GM18861 (cell line): ENCODE data around the gene HCCS.

ENCODE experiments used
- ATAC-seq: cut with Tn5 transposase; IDR thresholded peaks from one replicate; pipeline ENCODE4 v1.9.1; 2021; ENCODE audit not compliant: unreplicated experiment

HCCS gene

DNA sequence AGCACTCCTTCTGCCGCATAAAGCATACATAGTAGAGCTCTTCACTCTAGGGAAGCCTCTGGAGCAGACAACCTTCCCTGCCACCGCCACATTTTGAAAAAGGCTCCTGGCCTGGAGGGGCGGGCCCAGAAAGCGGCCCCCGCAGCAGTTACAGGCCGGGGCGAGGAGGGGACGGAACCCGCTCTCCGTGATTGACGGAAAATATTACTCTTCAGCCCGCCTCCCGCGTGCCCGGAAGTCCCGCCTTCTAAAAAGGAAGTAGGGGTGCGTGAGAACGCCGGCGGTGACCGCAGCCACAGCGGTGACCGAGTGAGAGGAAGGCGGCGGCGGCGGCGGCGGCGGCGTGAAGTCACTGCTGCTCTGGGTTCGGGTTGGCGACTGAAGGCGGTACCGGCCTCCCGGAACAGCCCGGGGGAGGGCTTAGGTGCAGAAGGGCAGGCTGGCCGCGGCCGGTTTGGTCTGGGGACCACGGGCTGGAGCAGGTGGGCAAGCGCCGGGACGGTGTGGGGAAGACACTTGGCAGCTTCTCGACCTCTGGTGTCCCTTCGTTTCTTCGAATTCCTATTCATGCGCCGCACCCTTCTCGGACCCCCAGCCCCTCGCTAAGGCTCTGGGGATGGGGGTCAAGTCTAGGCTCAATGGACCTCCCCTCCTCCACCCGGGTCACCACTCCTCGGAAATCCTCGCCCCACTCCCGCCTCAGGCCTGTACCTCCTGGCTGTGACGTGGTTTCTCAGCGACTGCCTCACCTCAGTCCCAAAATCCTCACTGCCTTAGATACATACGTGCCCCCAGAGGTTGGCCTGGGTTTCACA is at the start of gene HCCS:
TSS of gene HCCS (plus strand) at position 296 of the 815 bp plus-strand sequence. CDS start 729 bp downstream, outside the sequence.
- peak; percentile 83 for ATAC-seq

DNA sequence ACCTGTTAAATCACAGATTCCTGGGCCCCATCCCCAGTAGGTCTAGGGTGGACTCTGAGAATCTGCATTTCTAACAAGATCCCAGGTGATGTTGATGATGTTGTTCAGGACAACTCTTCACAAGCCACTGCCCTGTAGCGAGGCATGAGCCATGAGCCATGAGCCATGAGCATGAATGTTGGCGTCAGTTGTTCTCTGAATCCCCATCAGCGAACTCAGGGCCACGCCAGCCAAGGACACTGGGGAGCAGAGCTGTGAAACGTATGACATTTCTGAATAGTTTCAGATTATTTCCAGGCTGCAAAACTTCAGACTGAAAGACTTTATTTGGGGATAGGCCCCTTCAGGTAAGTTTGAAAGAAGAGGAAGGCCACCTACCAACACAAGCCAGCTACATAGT is 46.9 kb upstream of the HCCS start:
- ATAC-seq = no peak

DNA sequence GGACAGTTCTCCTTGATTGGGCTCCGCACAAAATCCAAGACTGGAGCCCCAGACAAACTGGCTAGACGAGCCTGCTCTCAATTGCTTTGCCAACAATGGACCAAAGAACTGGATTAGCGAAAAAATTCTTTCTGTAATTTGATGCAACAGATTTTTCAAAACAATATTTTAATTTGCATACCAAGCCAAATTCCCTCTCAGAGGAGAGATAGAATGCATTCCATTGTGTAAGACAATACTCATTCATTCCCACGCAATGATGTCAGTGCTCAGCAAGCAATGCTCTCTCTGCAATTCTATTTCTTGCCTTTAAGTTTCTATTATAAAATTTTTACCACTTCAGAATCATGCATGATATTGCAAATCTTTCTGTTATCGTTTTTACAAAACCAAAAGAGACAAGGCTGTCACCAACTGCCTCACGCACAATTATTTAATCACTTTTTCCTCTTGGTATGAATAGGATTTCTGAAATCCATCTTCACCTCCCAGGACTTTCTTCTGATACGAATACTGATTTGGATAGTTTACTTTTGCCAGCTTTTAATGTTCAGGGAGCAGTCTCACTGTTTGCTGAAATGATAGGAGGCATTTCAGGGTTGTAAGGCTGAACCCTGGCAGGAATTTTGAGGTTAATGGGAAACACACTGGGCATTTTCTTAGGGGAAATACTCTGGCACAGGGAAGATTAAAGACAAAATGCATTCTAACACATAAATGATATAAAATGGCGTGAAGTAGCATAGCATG is 46.1 kb upstream of the HCCS start:
- no peak for ATAC-seq

DNA sequence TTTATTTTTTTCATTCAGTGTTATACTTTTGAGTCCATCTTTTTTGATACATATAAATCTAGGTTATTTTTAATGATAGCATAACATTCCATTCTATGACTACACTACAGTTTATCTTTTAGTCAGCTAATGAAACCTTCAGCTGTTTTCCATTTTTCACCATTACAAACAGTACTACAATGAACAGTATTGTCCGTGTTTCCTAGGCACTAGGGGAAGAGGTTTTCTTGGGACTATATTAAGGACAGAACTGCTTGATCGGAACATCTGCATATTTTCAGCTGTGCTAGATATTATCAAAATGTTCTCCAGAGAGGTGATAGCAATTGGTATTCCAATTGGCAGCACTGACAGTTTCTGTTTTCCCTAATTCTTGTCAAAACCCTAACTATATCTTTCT is 44.3 kb upstream of the HCCS start:
- no peak for ATAC-seq

- ATAC-seq = no peak
These were observed 37.8 kb upstream of the HCCS start for GRCh38 chrX:11073381-11073780.

DNA sequence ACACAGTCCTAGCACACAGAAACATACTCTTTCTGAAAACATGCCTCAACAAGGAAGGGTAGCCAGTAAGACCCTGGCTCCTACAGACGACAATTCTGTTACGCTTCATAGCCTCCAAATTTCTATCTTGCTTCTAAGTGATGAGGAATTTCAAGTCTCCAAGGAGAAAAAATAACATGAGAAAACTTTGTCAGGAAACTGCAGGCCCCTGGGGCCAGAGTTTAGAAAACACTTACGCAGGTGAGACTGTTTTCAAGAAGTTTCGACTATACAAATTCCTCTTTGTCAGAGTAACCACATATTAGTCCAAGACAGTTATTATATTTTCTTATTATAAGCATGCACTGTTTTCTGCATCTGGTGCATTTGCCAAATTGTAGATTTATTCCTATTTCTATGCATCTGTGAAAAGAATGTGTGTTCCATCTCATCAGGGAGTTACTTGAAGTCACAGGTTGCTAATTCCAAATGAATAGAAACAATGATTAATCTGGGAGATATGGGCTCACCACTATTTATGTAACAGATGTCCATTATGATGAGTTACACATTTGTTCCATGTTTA is 30.3 kb upstream of the HCCS start:
- ATAC-seq = no peak

DNA sequence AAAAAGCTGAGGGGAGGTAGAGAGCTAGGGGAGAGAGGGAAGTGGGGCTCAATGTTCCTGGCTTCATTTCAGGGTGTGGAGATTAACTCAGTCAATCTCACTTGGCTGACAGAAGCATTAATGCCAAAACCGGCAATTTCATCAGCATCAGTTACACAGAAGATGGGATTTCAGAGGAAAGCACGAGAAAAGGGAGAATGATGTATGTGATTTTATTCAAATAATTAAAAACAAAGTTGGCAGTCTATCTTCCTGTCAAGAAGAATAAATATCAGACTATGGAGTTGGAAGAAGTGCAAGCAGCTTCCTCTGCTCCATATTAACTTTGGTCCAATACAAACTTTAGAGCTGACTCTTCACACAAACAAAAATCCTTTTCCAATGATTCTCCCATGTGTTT is 29.6 kb upstream of the HCCS start:
- no peak for ATAC-seq

- no peak for ATAC-seq
These were observed 25.8 kb upstream of the HCCS start for GRCh38 chrX:11085305-11085704.

DNA sequence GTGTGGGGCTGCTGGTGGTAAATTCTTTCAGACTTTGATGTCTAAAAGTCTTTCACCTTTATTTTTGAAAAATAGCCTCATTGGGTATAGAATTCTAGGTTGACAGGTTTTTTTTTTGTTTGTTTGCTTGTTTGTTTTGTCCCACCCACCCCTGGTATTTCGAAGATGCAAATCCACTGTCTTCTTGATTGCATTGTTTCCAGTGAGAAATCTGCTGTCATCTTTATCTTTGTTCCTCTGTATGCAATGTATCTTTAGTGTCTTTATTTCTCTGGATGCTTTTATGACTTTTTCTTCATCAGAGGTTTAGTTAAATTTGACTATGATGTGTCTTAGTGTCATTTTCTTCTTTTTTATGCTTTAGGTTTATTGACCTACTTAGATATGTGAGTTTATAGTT is 21.3 kb upstream of the HCCS start:
- no peak for ATAC-seq

DNA sequence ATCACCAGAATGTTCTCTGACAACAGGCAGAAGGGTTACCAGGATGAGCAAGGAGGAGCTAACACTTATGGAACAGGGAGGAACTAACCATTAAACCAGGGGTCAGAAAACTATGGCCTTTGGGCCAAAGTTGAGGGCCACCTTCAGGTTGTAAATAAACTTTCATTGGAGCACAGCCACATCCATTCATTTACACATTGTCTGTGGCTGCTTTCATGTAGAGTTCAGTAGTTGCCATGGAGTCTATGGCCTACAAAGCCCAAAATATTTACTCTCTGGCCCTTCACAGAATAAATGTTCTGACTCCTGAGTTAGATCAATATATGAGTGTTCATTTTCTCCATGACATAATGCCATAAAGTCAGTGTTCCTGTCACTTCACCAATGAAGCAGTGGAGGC is 13.2 kb upstream of the HCCS start:
- no peak for ATAC-seq

- no peak for ATAC-seq
These were observed 11.7 kb upstream of the HCCS start for GRCh38 chrX:11099465-11099864.

GRCh38 chrX:11100281-11101035 is 10.7 kb upstream of the HCCS start:
- no peak for ATAC-seq

- no peak for ATAC-seq
These were observed 8.1 kb upstream of the HCCS start for GRCh38 chrX:11103006-11103405.

DNA sequence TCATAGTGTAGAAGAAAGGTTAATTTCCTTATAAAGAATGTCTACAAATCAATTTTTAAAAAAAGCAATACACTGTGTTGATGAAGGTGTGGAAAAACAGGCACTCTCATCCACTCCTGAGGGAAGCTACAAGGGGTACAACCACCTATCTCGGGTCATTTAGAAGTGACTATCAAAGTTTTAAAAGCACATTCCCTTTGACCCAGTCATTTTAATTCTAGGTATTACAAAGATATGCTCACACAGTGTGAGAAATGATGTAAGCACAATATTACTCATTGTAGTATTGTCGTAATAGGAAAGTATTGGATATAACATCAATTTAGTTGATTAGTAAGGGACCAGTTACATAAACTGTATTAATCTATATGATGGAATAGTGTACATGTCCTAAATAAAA is 7.4 kb upstream of the HCCS start:
- ATAC-seq = no peak

GRCh38 chrX:11105080-11105479 is 6.1 kb upstream of the HCCS start:
- ATAC-seq = no peak

GRCh38 chrX:11108253-11108941 is 2.7 kb upstream of the HCCS start:
- ATAC-seq = no peak

- ATAC-seq = no peak
These were observed 1.2 kb upstream of the HCCS start for GRCh38 chrX:11109968-11110367.

- no peak for ATAC-seq
These were observed 815 bp downstream of the HCCS start for GRCh38 chrX:11111947-11112346.

DNA sequence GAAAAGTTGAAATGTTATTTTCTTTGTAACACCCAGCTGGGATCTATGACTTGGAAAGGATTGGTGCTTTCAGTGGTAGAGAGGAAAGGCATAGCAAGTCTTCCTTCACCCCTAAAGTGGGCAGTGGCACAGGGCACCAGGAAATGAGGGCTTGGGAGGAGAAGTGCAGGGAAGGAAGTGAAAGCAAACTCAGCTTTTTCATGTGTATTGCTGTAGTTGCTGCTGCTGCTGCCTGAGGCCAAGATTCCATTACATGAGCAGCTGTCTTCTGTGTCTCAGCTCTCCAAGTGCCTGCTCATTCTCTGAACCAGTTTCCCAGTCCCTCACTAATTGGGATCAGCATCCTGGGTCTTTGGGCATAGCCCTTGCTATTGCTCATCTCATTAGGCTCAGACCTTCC is 2.6 kb downstream of the HCCS start:
- ATAC-seq = no peak

DNA sequence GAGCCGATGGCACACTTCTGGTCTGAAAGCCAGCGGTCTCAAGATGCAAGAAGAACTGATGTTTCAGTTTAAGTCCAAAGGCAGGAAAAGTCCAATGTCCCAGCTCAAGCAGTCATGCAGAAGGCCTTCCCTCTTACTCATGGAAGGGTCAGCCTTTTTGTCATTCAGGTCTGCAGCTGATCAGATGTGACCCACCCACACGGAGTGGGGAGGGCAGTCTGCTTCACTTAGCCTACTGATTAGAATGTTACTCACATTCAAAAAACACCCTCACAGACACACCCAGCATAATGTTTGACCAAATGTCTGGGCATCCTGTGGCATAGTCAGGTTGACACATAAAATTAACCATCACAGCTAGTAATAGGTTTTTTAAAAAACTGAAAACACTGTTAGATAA is 6.6 kb downstream of the HCCS start:
- no peak for ATAC-seq
